Measurements from ENCODE around the gene DIRAS1. TPM values are rescaled to one million over a fixed set of nuclear protein-coding genes. Genes with fewer than 3 reads are reported as not detected.

The DIRAS1 gene
- total and polyA plus RNA-seq, 12 donors: 0.09 to 4.8 (median 1.8) TPM

GRCh38 chr19:2702170-2703076, 18.7 kb downstream of the DIRAS1 start, which contains the start of gene GNG7:
Gene GNG7, minus strand, starts transcription at chr19:2702694. Its CDS starts 182,006 bp downstream, at chr19:2520688.
- peaks cover 4 to 9% of the 10 kb centered on the region in 2 donors for H3K4me1 ChIP-seq (replicated peaks in 1 of 2)
- 3 to 16% (median 7%) methylated on average over 6 to 77 of the region's 77 CpGs for WGBS, 4 donors
- H3K4me3 ChIP-seq: peak within 1 kb of the TSS in 2 of 4 donors; percentile 49 to 95
- no peaks in the 10 kb centered on the region for H3K27me3 ChIP-seq
- TF ChIP-seq POLR2A (IDR thresholded peaks at IDR 0.05) (peak; percentile 65 to 74), CTCF (IDR thresholded peaks at IDR 0.05) (no peak)
- peak; percentile 92 to 98 (median 96) for DNase-seq
- H3K27ac ChIP-seq: peak within 1 kb of the TSS in 2 of 5 donors; percentile 47 to 68
- intact Hi-C loops (cut with DNase I): no loop called here
- no peaks in the 10 kb centered on the region for H3K9me3 ChIP-seq (replicated peaks in 1 of 3)
- no peaks in the 10 kb centered on the region for H3K36me3 ChIP-seq (replicated peaks in 1 of 2)

GRCh38 chr19:2701361-2702169, 19.6 kb downstream of the DIRAS1 start:
- intact Hi-C loops (cut with DNase I): no loop called here
- H3K27me3 ChIP-seq: no peaks in the 10 kb centered on the region
- WGBS, 4 donors: 14 to 19% (median 15%) methylated on average over 9 of the region's 9 CpGs
- no peak for DNase-seq
- no peak overlapping the region for H3K27ac ChIP-seq
- peak overlapping the region in 2 of 4 donors; percentile 49 to 95 for H3K4me3 ChIP-seq
- no peaks in the 10 kb centered on the region for H3K36me3 ChIP-seq (replicated peaks in 1 of 2)
- no peak for TF ChIP-seq POLR2A (IDR thresholded peaks at IDR 0.05)
- peaks cover 4 to 9% of the 10 kb centered on the region in 2 donors for H3K4me1 ChIP-seq (replicated peaks in 1 of 2)
- no peaks in the 10 kb centered on the region for H3K9me3 ChIP-seq (replicated peaks in 1 of 3)

DNA sequence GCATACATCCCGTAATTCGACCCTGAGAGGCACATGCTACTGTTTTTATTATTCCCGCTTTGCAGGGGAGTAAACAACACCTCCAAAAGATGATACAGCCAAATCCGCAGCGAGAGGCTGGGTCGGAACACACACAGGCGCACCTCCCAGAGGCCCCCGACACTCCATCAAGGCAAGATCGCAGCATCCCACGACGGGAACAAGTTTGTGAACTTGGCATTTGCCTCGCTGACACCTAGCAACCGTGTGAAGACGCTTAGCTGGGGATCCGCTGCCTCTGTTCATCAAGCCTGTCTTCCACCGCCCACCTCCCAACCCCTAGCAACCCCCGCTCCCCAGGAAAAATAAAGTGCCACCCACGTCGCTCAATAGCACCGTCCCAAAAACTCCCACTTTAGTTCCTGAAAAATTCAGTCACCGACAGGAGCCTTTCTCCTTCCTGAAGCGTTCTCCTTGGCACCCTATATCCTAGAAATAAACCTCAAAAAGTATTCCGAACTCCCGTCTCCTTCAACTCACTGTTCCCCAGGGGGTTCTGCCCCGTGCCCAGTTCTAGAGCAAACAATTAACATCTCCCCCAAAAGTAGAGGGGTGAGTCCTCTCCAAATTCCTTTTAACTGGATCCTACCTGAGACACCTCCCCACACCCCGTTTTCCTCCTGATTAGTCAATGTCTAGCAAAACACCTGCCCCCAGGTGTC, 20.4 kb downstream of the DIRAS1 start:
- H3K4me3 ChIP-seq: no peak overlapping the region
- 64 to 77% (median 73%) methylated on average over 24 to 26 of the region's 26 CpGs for WGBS, 4 donors
- H3K9me3 ChIP-seq (replicated peaks in 1 of 3): no peaks in the 10 kb centered on the region
- no peak overlapping the region for H3K27ac ChIP-seq
- DNase-seq: no peak
- no peaks in the 10 kb centered on the region for H3K36me3 ChIP-seq (replicated peaks in 1 of 2)
- H3K27me3 ChIP-seq: no peaks in the 10 kb centered on the region
- intact Hi-C loops (cut with DNase I): no loop called here
- peaks cover 4 to 9% of the 10 kb centered on the region in 2 donors for H3K4me1 ChIP-seq (replicated peaks in 1 of 2)
- TF ChIP-seq POLR2A (IDR thresholded peaks at IDR 0.05) (no peak), CTCF (IDR thresholded peaks at IDR 0.05) (no peak)

- 82 to 89% (median 87%) methylated on average over 15 of the region's 15 CpGs for WGBS, 4 donors
- TF ChIP-seq POLR2A (IDR thresholded peaks at IDR 0.05) (no peak), CTCF (IDR thresholded peaks at IDR 0.05) (no peak)
- intact Hi-C loops (cut with DNase I): no loop called here
- no peaks in the 10 kb centered on the region for H3K27me3 ChIP-seq
- H3K4me1 ChIP-seq (replicated peaks in 1 of 2): peaks cover 12 to 13% of the 10 kb centered on the region in 2 donors
- H3K36me3 ChIP-seq (replicated peaks in 1 of 2): no peaks in the 10 kb centered on the region
- DNase-seq: no peak
- H3K4me3 ChIP-seq: no peak overlapping the region
- H3K9me3 ChIP-seq (replicated peaks in 1 of 3): no peaks in the 10 kb centered on the region
- no peak overlapping the region for H3K27ac ChIP-seq
These were observed 21.6 kb downstream of the DIRAS1 start for GRCh38 chr19:2699413-2700140.
